Islet precursor cell (in vitro differentiated cells): ENCODE data around the gene LMBR1L.

Experiments
- DNase-seq: peaks from one replicate; pipeline ENCODE4 v3.0.0-alpha.2; 2018

Gene LMBR1L

GRCh38 chr12:49109641-49110463 lies 795 bp downstream of the LMBR1L start:
- DNase-seq = peak; percentile 70

- DNase-seq = peak; percentile 65
These were observed 1.7 kb downstream of the LMBR1L start for GRCh38 chr12:49108958-49109404.

- peak; percentile 79 for DNase-seq
These were observed 5.1 kb downstream of the LMBR1L start for GRCh38 chr12:49105504-49106084.

DNA sequence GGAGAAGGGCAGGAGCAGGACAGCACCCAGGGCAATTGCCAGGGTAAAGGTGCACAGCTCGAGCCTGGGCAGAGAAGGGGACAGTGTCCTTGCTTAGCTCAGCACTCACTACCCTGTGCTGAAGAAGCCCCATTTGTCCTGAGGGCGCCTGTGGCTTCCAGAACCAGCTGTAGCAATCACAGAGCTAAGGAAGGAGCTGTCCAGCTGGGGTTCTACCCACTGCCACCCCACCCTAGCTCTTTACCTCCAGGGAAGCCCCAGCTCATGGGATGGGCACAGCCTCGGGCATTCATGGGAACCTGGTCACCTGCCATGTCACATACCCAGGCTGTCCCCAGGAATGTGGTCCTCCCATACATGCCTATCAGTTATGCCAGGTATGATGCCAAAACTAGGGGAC lies 5.8 kb downstream of the LMBR1L start:
- no peak for DNase-seq

- no peak for DNase-seq
These were observed 10.3 kb downstream of the LMBR1L start for GRCh38 chr12:49100380-49100779.

GRCh38 chr12:49098703-49099102 lies 11.9 kb downstream of the LMBR1L start:
- no peak for DNase-seq

DNA sequence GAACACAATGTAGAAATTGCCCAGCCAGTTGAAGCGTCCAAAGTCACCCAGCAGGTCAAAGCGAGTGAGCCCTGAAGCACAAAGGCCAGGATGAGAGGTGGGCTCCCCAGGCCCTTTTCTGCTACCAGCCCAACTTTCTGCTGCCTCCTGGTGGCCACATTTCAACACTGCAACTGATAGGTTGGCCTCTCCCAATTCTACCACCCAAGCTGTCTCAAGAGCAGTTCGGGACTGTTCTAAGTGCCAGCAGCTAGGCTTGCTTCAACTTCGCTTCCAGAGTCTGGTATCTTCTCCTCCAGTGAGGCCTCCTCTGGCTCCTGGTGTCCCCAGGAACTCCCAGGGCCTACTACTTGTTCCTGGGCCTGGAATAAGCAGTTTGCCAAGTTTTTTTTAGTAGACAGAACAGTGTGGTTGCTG lies 12.6 kb downstream of the LMBR1L start:
- peak; percentile 90 for DNase-seq

- DNase-seq = no peak
These were observed 13.3 kb downstream of the LMBR1L start for GRCh38 chr12:49097381-49097780.

GRCh38 chr12:49094975-49095365 lies 15.7 kb downstream of the LMBR1L start:
- no peak for DNase-seq

DNA sequence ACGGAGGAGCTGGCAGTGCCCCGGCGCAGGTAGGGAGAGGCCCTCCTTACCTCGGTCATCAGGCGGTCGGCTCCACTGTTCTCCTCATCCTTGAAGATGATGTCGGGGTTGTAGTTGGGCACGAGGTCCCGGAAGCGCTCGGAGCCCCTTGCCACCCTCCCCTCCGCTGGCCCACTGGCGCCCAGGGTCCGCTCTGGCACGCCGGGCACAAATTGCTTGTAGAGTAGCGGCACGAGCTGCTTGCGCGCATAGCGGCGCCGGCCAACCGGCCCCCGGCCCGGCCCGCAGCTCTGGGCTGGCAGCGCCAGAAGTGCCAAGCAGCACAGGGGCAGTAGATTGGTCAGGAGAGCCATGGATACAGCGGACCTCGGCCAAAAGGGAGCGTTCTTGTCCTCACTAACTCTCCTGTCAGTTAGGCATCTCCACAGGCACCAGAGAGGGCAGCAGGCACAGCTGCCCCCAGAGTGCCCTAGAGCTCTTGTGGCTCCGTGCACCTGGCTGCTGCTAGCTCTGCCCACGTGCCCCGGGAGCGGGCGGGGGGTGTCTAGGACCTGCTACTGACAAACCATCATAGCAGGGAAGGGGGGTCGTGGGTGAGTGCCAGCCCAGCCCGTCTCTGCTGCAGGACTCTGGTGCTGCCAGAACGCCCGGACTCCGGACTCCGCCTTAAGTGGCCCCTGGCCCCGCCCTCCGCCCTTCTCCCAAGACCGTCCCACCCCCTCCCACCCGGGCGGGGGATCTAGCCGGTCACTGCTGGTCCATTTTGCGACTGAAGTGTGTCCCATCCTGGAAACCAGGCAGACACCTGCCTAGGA lies 16.3 kb downstream of the LMBR1L start, which contains the start of gene DHH:
DHH (minus strand) TSS at position 642 of the 815 bp plus-strand sequence; CDS start at position 353, 289 bp downstream.
- peak; percentile 80 for DNase-seq

DNA sequence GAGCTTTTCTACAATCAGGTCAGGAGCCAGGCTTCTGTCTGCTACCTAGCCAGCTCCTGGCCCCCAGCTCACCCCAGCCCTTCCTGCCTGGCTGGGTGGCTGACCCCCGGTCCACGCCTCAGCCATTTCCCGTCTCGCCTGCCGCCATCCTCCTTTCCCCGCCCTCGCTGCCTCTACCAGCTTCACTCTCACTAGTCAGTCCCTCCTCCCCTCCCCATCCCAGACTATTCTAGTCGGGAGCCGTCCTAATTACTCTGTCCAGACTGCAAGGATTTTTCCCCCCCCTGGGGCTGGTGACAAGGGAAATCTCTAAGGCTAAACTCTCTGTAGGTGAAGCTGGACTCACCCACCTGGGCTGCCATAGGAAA lies 16.9 kb downstream of the LMBR1L start:
- DNase-seq = peak; percentile 79

DNA sequence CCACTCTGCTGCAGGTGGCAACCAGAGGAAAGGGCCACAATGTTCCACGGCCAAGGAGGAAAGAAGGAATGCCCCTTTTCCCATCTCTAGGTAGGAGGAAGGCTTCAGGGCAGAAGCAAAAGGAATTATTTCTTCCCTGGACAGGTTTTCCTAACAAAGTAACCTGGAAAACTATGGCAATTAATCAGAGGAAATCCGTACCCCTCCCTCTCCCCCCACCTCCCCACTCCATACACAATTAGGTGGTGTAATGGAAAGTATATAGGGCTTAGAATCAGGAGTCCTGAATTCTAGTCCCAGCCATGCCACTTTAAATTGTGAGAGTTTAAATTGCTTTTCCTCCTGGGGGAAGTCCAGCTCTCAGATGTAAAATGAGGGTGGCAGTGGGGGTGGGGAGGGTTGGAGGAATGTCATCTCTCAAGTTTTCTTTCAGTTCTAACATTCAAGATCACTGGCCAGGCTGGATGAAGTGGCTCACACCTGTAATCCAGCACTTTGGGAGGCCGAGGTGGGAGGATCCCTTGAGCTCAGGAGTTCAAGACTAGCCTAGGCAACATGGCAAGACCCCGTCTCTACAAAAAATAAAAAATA lies 17.7 kb downstream of the LMBR1L start:
- no peak for DNase-seq

- peak; percentile 94 for DNase-seq
These were observed 18.4 kb downstream of the LMBR1L start for GRCh38 chr12:49092086-49092815.

- DNase-seq = no peak
These were observed 18.9 kb downstream of the LMBR1L start for GRCh38 chr12:49091836-49092085.

GRCh38 chr12:49091056-49091835 lies 19.4 kb downstream of the LMBR1L start:
- no peak for DNase-seq

- peak; percentile 74 for DNase-seq
These were observed 20.6 kb downstream of the LMBR1L start for GRCh38 chr12:49089821-49090773.

- DNase-seq = no peak
These were observed 21.7 kb downstream of the LMBR1L start for GRCh38 chr12:49088932-49089330.

GRCh38 chr12:49088150-49088931 lies 22.3 kb downstream of the LMBR1L start:
- peak; percentile 98 for DNase-seq

- no peak for DNase-seq
These were observed 24.5 kb downstream of the LMBR1L start for GRCh38 chr12:49086116-49086515.

DNA sequence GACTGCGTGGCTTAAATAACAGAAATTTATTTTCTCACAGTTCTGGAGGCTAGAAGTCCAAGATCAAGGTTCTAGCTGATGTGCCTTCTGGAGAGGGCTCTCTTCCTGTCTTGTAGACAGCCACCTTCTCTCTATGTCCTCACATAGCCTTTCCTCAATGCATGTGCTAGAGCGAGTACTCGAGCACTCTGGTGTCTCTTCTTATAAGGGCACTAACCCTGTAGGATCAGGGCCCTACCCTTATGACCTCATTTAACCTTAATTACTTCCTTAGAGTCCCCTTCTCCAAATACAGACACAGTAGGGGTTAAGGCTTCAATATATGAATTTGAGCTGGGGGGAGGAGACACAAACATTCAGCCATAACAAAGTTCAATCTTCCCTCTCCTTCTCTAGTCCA lies 26.2 kb downstream of the LMBR1L start:
- DNase-seq = no peak
